Neutrophil (primary cell): ENCODE data around the gene STOML2.

Source experiments
- H3K27ac ChIP-seq: fragments of 200-600 bp; sonication (generic); 2 replicates; pipeline ENCODE4 v1.5.1; 2016; ENCODE audit warnings: mild to moderate bottlenecking, moderate library complexity
- H3K27me3 ChIP-seq: fragments of 200-600 bp; sonication (generic); 2 replicates; pipeline ENCODE4 v1.6.0; 2016; ENCODE audit warnings: mild to moderate bottlenecking
- H3K36me3 ChIP-seq: fragments of 200-600 bp; sonication (generic); 2 replicates; pipeline ENCODE4 v1.5.1; 2017
- H3K4me1 ChIP-seq, 2 experiments: fragments of 200-600 bp in 1 of 2; sonication (generic) in 1 of 2; 1 replicate in 1 of 2; 2 replicates in 1 of 2; pipeline versions ENCODE4 v1.5.1 to v1.6.1; 2013 to 2016; ENCODE audit warnings: low read depth in 1 of 2, low read length in 1 of 2, mild to moderate bottlenecking in 1 of 2, moderate library complexity in 1 of 2; ENCODE audit not compliant: control insufficient read depth in 1 of 2, insufficient read depth in 1 of 2
- H3K4me3 ChIP-seq, 2 experiments: fragments of 200-600 bp in 1 of 2; sonication (generic) in 1 of 2; 1 replicate in 1 of 2; 2 replicates in 1 of 2; pipeline ENCODE4 v1.5.1; 2013 to 2016; ENCODE audit warnings: low read depth in 1 of 2, low read length in 1 of 2, mild to moderate bottlenecking in 1 of 2, moderate library complexity in 1 of 2
- H3K9me3 ChIP-seq: fragments of 200-600 bp; sonication (generic); 2 replicates; pipeline ENCODE4 v1.5.1; 2016
- TF ChIP-seq, protein P1 (sequence below): fragments of 200-600 bp; sonication (generic); IDR thresholded peaks from 2 replicates; pipeline ENCODE4 v1.5.1; 2016; ENCODE audit warnings: antibody characterized with exemption

Gene STOML2

DNA sequence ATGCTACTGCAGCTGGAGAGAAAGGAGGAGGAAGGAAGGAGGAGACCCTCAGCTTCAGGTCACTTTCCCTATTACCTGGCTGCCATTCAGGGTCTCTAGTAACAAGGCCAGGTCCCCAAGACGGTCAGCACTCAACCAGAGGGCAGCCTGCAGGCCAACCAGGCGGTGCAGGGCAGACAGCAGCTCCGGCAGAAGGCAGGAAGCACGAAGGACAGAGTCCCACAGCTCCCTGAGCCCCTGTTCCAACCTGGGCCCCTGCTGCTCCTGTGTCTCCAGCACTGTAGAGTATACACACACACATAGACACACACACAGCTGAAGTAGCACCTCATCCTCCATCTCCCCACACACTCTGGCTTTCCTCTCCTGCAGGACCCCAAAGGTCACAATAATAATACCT lies 24.9 kb downstream of the STOML2 start:
- Histone ChIP-seq H3K4me1 (peaks cover 17 to 30% of the 10 kb centered on the region in 2 experiments), H3K36me3 (no peaks in the 10 kb centered on the region), H3K9me3 (no peaks in the 10 kb centered on the region), H3K27me3 (no peaks in the 10 kb centered on the region), H3K27ac (no peak overlapping the region), H3K4me3 (no peak overlapping the region)
- TF ChIP-seq, protein P1, sequence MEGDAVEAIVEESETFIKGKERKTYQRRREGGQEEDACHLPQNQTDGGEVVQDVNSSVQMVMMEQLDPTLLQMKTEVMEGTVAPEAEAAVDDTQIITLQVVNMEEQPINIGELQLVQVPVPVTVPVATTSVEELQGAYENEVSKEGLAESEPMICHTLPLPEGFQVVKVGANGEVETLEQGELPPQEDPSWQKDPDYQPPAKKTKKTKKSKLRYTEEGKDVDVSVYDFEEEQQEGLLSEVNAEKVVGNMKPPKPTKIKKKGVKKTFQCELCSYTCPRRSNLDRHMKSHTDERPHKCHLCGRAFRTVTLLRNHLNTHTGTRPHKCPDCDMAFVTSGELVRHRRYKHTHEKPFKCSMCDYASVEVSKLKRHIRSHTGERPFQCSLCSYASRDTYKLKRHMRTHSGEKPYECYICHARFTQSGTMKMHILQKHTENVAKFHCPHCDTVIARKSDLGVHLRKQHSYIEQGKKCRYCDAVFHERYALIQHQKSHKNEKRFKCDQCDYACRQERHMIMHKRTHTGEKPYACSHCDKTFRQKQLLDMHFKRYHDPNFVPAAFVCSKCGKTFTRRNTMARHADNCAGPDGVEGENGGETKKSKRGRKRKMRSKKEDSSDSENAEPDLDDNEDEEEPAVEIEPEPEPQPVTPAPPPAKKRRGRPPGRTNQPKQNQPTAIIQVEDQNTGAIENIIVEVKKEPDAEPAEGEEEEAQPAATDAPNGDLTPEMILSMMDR, result no peak

DNA sequence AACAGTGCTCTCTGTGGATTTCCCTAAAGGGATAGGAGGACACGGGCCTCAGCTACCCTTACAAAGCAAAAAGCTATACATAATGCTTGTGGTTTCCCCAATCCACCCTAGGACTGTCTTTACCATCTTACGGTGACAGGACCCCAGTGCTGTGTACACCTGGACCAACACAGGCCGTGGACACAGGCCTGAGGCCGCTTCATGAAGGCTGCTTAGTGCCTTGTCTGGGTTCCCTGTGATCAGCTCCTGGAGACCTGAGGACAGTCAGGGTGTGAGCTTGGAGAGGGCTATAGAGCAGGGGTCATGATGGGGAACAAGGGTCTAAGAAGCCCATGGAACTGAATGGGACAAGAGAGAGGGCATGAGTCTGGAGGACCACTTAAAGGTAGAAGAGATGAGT lies 26.1 kb downstream of the STOML2 start:
- no peaks in the 10 kb centered on the region for H3K27me3 ChIP-seq
- H3K9me3 ChIP-seq, result no peaks in the 10 kb centered on the region
- no peak overlapping the region for H3K4me3 ChIP-seq
- no peaks in the 10 kb centered on the region for H3K36me3 ChIP-seq
- H3K4me1 ChIP-seq, result peaks cover 21 to 35% of the 10 kb centered on the region in 2 experiments
- H3K27ac ChIP-seq, result no peak overlapping the region
- TF ChIP-seq, protein P1, result no peak

DNA sequence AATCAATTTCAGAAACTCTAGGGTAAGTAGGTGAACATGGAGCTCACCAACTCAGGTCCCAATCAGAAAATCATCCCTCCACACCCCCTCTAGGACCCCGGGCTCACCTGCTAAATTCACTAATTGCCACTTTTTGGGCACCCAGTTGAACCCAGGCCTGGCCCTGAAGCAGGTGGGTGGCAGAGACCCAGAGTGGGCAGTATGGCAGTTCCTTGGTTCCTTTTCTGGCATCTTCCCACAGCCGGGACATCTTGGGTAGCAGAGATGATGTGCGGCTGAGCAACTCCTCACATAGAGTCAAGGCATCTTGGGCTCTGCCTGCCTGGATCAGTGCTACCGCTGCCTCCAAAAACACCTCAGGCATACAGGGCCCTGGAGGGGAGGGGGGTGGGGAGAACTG lies 27.6 kb downstream of the STOML2 start:
- peaks cover 5% of the 10 kb centered on the region for H3K36me3 ChIP-seq
- no peak overlapping the region for H3K4me3 ChIP-seq
- H3K27me3 ChIP-seq, result no peaks in the 10 kb centered on the region
- TF ChIP-seq, protein P1, result no peak
- no peak overlapping the region for H3K27ac ChIP-seq
- no peaks in the 10 kb centered on the region for H3K9me3 ChIP-seq
- peaks cover 34 to 46% of the 10 kb centered on the region in 2 experiments for H3K4me1 ChIP-seq

DNA sequence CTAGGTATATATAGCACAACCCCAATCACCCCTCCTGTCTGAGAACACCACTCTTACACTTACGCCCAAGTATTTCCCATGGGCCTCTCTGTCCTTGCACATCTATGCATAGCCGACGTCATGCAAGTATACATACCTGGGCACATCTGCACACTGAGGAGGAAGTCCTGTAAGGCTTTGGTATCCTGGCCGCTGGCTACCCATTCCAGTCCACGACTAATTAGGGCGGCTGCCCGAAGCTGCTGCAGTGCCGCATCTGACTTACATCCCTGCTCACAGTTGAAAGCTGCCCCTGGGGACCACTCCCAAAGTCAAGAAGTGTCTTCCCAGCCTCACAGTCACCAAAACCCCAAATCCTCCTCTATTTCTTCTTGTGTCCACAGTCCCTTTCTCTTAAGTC lies 28.1 kb downstream of the STOML2 start:
- H3K4me1 ChIP-seq, result peaks cover 40 to 46% of the 10 kb centered on the region in 2 experiments
- no peaks in the 10 kb centered on the region for H3K27me3 ChIP-seq
- no peaks in the 10 kb centered on the region for H3K9me3 ChIP-seq
- H3K27ac ChIP-seq, result no peak overlapping the region
- H3K4me3 ChIP-seq, result no peak overlapping the region
- peaks cover 5% of the 10 kb centered on the region for H3K36me3 ChIP-seq
- TF ChIP-seq, protein P1, result no peak

DNA sequence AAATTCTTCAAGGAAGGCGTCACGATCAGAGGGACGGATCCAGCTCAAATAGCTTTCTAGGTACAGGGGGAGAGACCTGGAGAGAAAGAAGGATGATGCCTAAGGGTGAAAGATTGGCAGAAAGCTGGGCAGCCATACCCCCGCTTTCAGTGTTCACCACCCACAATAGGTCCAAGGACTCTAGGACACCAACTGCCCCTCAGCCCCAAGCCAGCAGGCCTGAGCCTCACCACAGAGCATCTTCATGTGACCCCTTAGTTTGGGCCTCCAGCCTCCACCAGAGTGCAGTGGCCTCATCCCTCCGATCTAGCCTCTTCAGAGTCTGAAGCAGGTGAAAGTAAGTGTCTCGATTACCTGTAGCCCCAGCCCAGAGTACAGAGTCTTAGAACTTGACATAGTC lies 28.8 kb downstream of the STOML2 start:
- H3K27me3 ChIP-seq, result no peaks in the 10 kb centered on the region
- H3K27ac ChIP-seq, result no peak overlapping the region
- no peak overlapping the region for H3K4me3 ChIP-seq
- H3K4me1 ChIP-seq, result peaks cover 38 to 42% of the 10 kb centered on the region in 2 experiments
- no peaks in the 10 kb centered on the region for H3K9me3 ChIP-seq
- TF ChIP-seq, protein P1, result no peak
- peaks cover 5% of the 10 kb centered on the region for H3K36me3 ChIP-seq

DNA sequence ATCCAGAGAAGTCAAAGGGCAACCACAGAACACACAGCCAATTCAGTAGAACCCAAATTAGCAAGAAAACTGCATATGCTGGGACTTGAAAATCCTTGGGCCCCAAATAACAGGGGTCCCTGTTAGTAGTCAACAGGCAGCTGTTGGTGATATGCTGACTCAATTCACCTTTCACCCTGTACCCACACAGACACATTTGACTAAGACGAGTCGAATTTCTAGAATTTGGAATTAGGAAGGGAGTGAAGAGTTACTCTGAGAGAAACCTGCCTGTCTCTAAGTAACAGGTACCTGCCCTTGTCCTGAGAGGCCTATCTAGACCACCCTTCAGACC lies 29.7 kb downstream of the STOML2 start:
- Histone ChIP-seq H3K27ac (peak overlapping the region; percentile 98), H3K36me3 (peaks cover 7% of the 10 kb centered on the region), H3K27me3 (no peaks in the 10 kb centered on the region), H3K9me3 (no peaks in the 10 kb centered on the region), H3K4me1 (peaks cover 30 to 33% of the 10 kb centered on the region in 2 experiments), H3K4me3 (peak overlapping the region; percentile 82 to 99)
- TF ChIP-seq, protein P1, result no peak
